Colonic mucosa (tissue), 4 donors: ENCODE results near the gene ARHGDIB. TPM values are rescaled to one million over a fixed set of nuclear protein-coding genes. Genes with fewer than 3 reads are reported as not detected.

Experiments used
- DNase-seq: peaks from one replicate; pipeline ENCODE4 v3.0.0-alpha.2; 2020
- H3K27ac ChIP-seq: fragments of 200-600 bp; one replicate; pipeline ENCODE4 v1.8.0; 2021
- H3K27me3 ChIP-seq: fragments of 200-600 bp; one replicate; pipeline ENCODE4 v1.8.0; 2021
- H3K36me3 ChIP-seq: fragments of 200-600 bp; one replicate; pipeline ENCODE4 v1.8.0; 2021
- H3K4me1 ChIP-seq: fragments of 200-600 bp; one replicate; pipeline ENCODE4 v1.8.0; 2021; ENCODE audit warnings: mild to moderate bottlenecking
- H3K4me3 ChIP-seq: fragments of 200-600 bp; one replicate; pipeline ENCODE4 v1.8.0; 2021
- H3K9ac ChIP-seq, 2 donors: one replicate each; pipeline ENCODE4 v1.7.0; 2013; ENCODE audit warnings: control low read depth in 2 of 2, low read depth in 2 of 2, low read length in 2 of 2
- H3K9me3 ChIP-seq: fragments of 200-600 bp; one replicate; pipeline ENCODE4 v1.8.0; 2021
- intact Hi-C: fragments of 100-400 bp; cut with DNase I; formaldehyde crosslinking; loops from one replicate; pipeline ENCODE4 v1.14.1; 2022
- total RNA-seq, 2 donors: library from RNA; stranded (reverse); fragmentation: NEBNext Ultra II Directional in 1 of 2; extraction: Animal tissue kit (Norgen Biotek cat#: 25700) in 1 of 2; gene quantifications; one replicate each; pipeline ENCODE4 v1.2.1, GENCODE V29; 2021
- TF ChIP-seq, protein P1 (sequence below): fragments of 200-600 bp; IDR thresholded peaks from one replicate; pipeline ENCODE4 v1.8.0; 2022; ENCODE audit warnings: antibody characterized with exemption, mild to moderate bottlenecking
- donor health status: healthy.
- donor health status: DM: no; HTN: no; CAD: no.
- donor health status: DM: no; HTN: no; CAD: no.

Gene ARHGDIB
- total RNA-seq, 2 donors from 2014 or later: 21.5 to 40.8 TPM

DNA sequence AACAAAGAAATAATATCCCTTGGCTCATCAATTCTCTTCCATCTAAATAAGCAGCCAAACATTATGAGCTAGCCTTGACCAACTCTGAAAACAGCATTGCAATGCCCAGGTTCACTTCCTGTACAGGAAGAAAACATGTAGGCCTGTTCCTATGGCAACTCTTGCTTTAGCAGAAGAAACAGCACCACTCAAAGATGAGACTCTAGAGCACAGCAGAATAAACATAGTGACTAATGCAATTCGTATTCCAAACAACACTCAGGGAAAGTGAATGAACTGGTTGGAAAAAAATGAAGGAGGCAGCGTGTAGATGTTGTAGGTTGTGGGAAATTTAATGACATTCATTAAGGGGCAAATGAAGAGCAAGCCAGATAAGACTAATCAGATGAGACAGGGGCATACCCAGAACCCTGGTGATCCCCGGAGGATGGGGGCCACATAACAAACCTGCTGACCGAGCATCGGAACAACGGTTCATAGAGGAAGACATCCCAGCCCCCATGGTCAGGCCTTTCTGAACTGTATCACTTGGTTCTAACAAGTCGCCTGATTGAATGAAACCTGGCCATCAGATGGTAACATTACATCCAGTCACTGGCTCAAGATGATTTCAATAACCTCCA lies 9.0 kb downstream of the ARHGDIB start:
- Histone ChIP-seq H3K9me3 (no peaks in the 10 kb centered on the region), H3K36me3 (no peaks in the 10 kb centered on the region), H3K9ac (no peak overlapping the region), H3K4me3 (no peak overlapping the region), H3K27ac (peak overlapping the region; percentile 73), H3K4me1 (no peaks in the 10 kb centered on the region), H3K27me3 (no peaks in the 10 kb centered on the region)
- DNase-seq: peak; percentile 30
- TF ChIP-seq, protein P1, sequence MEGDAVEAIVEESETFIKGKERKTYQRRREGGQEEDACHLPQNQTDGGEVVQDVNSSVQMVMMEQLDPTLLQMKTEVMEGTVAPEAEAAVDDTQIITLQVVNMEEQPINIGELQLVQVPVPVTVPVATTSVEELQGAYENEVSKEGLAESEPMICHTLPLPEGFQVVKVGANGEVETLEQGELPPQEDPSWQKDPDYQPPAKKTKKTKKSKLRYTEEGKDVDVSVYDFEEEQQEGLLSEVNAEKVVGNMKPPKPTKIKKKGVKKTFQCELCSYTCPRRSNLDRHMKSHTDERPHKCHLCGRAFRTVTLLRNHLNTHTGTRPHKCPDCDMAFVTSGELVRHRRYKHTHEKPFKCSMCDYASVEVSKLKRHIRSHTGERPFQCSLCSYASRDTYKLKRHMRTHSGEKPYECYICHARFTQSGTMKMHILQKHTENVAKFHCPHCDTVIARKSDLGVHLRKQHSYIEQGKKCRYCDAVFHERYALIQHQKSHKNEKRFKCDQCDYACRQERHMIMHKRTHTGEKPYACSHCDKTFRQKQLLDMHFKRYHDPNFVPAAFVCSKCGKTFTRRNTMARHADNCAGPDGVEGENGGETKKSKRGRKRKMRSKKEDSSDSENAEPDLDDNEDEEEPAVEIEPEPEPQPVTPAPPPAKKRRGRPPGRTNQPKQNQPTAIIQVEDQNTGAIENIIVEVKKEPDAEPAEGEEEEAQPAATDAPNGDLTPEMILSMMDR: no peak
- intact Hi-C loops: no loop called here

DNA sequence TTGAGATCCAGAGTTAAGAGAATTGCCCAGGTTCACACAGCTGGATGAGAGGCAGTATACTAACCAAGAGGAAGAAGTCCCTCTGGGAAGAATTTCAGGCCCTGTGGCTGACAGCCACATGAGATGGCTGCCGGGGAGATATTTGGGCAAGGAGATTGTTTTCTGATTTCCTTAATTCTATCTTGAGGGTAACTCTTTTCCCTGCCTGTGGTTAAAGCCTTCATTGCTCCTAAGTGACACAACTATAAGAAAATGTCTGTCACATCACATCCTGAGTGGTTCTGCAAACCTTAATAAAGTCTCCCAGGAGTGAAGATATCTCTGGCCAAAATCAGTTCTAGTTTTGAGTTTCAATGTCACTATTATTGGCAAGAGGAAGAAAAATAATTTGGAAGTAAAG lies 9.6 kb downstream of the ARHGDIB start:
- Histone ChIP-seq H3K9ac (no peak overlapping the region), H3K27me3 (no peaks in the 10 kb centered on the region), H3K4me1 (no peaks in the 10 kb centered on the region), H3K27ac (peak overlapping the region; percentile 73), H3K4me3 (no peak overlapping the region), H3K36me3 (no peaks in the 10 kb centered on the region), H3K9me3 (no peaks in the 10 kb centered on the region)
- DNase-seq: no peak
- intact Hi-C loops: no loop called here
- TF ChIP-seq, protein P1: no peak

DNA sequence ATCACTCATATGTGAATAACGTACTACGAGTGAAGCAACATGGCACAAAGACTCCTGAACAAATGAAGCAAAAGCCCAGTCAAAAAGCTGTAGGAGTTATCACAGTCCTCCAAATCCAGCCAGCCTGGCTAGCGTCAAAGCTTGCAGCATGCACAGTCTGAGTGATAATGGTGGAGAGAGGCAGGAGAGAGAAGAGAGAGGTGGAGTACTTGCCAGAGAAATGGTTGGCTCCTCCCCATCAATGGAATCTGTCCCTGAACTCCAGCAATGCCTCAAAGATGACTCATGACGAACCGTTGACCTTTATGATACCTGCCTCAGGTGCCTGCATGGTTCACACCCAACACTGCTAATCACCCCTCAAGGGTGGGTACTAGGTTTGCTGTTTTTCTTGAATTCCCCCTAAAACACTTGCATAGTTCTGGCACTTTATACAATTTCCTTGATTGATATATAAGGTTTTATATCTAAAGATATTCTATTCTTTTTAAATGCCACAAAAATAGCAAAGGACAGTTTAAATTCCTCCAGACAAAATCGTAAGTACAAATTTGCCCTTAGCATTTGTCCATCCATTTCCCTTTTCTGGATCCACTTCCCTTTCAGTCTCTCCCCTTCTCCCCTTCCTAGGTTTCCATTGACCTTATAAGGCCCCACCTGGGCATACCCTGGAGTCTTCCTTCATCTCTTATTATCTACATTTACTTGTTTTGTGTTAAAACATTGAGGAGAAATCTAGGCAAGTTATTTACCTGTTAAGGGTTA lies 10.2 kb downstream of the ARHGDIB start:
- intact Hi-C loops: no loop called here
- H3K4me3 ChIP-seq: no peak overlapping the region
- no peaks in the 10 kb centered on the region for H3K36me3 ChIP-seq
- H3K9ac ChIP-seq: no peak overlapping the region
- H3K9me3 ChIP-seq: no peaks in the 10 kb centered on the region
- H3K27me3 ChIP-seq: no peaks in the 10 kb centered on the region
- TF ChIP-seq, protein P1: no peak
- peak; percentile 66 for DNase-seq
- no peaks in the 10 kb centered on the region for H3K4me1 ChIP-seq
- peak overlapping the region; percentile 73 for H3K27ac ChIP-seq

DNA sequence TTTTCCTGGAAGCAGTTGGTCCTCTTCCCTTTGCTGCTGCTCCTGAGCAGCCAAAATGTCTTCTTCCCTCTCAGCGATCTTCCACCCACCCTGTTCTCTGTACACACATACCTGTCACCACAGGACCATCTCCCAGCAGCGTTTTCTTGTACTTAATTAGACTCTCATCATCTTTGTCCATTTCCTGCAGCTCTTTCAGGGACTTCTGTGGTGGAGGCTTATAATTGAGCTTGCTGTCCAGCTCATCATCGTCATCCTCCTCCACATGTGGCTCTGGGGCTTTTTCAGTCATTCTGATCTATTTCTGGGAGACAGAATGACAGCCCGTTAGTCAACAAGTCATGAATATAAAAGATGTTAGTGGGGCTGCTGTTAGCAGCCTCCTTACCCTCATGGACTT lies 11.0 kb downstream of the ARHGDIB start:
- intact Hi-C loops: no loop called here
- Histone ChIP-seq H3K4me1 (no peaks in the 10 kb centered on the region), H3K9me3 (no peaks in the 10 kb centered on the region), H3K27ac (peak overlapping the region; percentile 22), H3K4me3 (no peak overlapping the region), H3K9ac (no peak overlapping the region), H3K36me3 (no peaks in the 10 kb centered on the region), H3K27me3 (no peaks in the 10 kb centered on the region)
- TF ChIP-seq, protein P1: no peak
- DNase-seq: no peak

DNA sequence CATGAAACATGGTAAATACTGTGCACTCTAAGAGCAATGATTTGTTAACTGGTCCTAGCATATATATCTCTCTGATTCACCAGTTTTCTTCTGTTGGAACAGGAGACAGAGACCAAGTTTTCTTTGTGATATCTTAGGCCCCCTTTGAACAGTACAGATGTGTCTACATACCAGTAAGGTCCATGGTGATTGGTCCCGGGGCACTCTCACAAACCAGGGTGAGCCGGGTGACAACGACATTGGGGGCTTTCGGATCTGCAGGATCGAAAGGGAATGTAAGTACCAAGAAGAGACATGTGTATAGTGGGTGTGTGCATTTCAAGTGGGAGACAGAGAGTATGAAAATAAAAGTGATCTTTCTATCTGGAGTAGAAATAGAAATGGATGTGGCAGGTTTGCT lies 11.8 kb downstream of the ARHGDIB start:
- H3K27ac ChIP-seq: peak overlapping the region; percentile 60
- no peaks in the 10 kb centered on the region for H3K9me3 ChIP-seq
- H3K9ac ChIP-seq: no peak overlapping the region
- DNase-seq: peak; percentile 21
- H3K27me3 ChIP-seq: no peaks in the 10 kb centered on the region
- intact Hi-C loops: no loop called here
- H3K4me3 ChIP-seq: no peak overlapping the region
- no peaks in the 10 kb centered on the region for H3K36me3 ChIP-seq
- TF ChIP-seq, protein P1: no peak
- H3K4me1 ChIP-seq: no peaks in the 10 kb centered on the region
